MM.1S (cell line): ENCODE results near the gene PTPRN2.

Experiments used
- CTCF ChIP-seq: fragments of 300-600 bp; sonication (generic); IDR thresholded peaks from 2 replicates; pipeline ENCODE4 v1.5.1; 2016; ENCODE audit warnings: antibody characterized with exemption, low read length, mixed read lengths
- EZH2 ChIP-seq: fragments of 300-600 bp; sonication (generic); optimal IDR thresholded peaks from 2 replicates; pipeline ENCODE3; 2017; ENCODE audit warnings: low read depth, mild to moderate bottlenecking, antibody characterized with exemption, low read length, mixed read lengths

- TF ChIP-seq CTCF (no peak), EZH2 (no peak)
Observed at GRCh38 chr7:158520825-158521224, 66.8 kb downstream of the PTPRN2 start.
